Measurements from ENCODE around the gene TPRA1.

DNA sequence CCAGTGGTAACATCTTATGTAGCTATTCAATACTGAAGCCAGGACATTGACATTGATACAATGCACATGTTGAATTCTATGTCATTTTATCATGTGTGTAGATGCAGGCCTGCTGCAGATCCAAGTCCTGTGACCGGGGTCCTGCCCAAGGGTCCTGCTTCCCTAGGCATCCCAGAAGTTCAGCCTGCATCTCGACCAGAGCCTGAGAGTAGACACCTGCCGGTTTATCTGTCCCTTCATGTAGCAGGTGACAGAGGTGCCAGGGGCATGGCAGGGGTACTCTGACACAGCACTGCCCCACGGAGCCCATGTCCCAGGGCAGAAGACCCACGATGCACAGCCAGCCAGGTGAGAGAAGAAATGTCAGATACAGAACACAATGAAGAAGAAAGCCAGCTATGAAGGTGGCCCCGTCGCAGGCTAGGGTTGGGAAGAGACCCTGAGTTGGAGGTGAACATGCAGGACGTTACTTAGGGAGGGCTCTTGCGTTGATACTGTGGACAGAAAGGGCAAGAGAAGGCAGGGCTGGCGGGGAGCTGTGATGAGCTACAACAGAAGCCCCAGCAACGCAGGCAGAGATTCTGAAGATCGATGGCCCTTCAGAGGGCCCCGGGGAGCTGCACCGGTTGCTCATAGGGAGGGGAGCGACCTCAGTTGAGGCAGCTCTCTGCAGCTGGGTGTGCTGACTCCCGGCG is 51.0 kb downstream of the TPRA1 start:
- TF ChIP-seq, protein P1, sequence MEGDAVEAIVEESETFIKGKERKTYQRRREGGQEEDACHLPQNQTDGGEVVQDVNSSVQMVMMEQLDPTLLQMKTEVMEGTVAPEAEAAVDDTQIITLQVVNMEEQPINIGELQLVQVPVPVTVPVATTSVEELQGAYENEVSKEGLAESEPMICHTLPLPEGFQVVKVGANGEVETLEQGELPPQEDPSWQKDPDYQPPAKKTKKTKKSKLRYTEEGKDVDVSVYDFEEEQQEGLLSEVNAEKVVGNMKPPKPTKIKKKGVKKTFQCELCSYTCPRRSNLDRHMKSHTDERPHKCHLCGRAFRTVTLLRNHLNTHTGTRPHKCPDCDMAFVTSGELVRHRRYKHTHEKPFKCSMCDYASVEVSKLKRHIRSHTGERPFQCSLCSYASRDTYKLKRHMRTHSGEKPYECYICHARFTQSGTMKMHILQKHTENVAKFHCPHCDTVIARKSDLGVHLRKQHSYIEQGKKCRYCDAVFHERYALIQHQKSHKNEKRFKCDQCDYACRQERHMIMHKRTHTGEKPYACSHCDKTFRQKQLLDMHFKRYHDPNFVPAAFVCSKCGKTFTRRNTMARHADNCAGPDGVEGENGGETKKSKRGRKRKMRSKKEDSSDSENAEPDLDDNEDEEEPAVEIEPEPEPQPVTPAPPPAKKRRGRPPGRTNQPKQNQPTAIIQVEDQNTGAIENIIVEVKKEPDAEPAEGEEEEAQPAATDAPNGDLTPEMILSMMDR (IDR thresholded peaks at IDR 0.05; ENCODE audit: insufficient read depth, low read depth, low read length), result no peak
- no peak for TF ChIP-seq EZH2 (IDR thresholded peaks at IDR 0.05; ENCODE audit: insufficient read depth, low read length)

Measured in astrocyte (in vitro differentiated cells and primary cell).